ENCODE data around the gene FXYD2. TPM values are rescaled to one million over a fixed set of nuclear protein-coding genes. Genes with fewer than 3 reads are reported as not detected.

The FXYD2 gene
- total and polyA plus RNA-seq, 10 of the 15 experiments (the other 5 are each of a cell fraction or from before 2014, with no cell fraction given), result 1.2 to 4.5 (median 2.4) TPM

DNA sequence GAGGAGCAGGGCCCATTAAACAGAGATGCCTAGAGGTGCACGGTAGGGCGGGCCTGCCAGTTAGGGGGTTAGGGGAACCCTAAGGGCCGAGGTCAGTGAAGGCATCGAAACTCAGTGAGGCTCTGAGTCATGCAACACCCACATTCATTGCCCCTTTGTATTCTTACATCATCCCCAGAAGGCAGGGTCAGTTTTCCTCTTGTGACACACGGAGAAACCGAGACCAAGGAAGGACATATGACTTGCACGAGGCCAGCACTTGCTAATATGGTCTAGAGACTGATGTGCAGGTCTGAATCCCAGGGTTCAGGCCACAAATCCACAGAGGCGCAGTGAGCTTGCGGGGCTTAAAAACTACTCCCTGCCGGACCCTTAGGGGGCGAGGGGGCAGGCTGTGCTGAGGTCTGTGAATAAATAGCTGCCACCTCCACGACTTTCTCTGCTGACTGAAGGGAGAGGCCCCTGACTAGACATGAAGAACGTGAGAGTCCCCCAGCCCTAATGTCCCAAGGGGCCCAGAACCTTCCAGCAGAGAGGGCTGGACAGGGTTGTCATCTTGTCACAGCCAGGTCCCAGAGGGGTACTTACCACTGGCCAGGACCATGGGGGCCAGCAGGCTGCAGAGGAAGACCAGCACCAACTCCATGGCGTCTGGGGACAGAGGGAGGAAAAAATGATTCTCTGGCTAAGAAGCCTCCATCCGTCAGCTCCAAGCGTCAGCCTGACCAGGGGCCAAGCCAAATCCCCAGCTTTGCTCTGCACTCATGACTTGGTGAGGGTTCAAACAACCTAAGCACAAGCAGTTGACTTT is 17.8 kb upstream of the FXYD2 start (continued):
- TF ChIP-seq, protein P1, sequence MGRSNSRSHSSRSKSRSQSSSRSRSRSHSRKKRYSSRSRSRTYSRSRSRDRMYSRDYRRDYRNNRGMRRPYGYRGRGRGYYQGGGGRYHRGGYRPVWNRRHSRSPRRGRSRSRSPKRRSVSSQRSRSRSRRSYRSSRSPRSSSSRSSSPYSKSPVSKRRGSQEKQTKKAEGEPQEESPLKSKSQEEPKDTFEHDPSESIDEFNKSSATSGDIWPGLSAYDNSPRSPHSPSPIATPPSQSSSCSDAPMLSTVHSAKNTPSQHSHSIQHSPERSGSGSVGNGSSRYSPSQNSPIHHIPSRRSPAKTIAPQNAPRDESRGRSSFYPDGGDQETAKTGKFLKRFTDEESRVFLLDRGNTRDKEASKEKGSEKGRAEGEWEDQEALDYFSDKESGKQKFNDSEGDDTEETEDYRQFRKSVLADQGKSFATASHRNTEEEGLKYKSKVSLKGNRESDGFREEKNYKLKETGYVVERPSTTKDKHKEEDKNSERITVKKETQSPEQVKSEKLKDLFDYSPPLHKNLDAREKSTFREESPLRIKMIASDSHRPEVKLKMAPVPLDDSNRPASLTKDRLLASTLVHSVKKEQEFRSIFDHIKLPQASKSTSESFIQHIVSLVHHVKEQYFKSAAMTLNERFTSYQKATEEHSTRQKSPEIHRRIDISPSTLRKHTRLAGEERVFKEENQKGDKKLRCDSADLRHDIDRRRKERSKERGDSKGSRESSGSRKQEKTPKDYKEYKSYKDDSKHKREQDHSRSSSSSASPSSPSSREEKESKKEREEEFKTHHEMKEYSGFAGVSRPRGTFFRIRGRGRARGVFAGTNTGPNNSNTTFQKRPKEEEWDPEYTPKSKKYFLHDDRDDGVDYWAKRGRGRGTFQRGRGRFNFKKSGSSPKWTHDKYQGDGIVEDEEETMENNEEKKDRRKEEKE (IDR thresholded peaks at IDR 0.05), result no peak
- TF ChIP-seq, protein P2, sequence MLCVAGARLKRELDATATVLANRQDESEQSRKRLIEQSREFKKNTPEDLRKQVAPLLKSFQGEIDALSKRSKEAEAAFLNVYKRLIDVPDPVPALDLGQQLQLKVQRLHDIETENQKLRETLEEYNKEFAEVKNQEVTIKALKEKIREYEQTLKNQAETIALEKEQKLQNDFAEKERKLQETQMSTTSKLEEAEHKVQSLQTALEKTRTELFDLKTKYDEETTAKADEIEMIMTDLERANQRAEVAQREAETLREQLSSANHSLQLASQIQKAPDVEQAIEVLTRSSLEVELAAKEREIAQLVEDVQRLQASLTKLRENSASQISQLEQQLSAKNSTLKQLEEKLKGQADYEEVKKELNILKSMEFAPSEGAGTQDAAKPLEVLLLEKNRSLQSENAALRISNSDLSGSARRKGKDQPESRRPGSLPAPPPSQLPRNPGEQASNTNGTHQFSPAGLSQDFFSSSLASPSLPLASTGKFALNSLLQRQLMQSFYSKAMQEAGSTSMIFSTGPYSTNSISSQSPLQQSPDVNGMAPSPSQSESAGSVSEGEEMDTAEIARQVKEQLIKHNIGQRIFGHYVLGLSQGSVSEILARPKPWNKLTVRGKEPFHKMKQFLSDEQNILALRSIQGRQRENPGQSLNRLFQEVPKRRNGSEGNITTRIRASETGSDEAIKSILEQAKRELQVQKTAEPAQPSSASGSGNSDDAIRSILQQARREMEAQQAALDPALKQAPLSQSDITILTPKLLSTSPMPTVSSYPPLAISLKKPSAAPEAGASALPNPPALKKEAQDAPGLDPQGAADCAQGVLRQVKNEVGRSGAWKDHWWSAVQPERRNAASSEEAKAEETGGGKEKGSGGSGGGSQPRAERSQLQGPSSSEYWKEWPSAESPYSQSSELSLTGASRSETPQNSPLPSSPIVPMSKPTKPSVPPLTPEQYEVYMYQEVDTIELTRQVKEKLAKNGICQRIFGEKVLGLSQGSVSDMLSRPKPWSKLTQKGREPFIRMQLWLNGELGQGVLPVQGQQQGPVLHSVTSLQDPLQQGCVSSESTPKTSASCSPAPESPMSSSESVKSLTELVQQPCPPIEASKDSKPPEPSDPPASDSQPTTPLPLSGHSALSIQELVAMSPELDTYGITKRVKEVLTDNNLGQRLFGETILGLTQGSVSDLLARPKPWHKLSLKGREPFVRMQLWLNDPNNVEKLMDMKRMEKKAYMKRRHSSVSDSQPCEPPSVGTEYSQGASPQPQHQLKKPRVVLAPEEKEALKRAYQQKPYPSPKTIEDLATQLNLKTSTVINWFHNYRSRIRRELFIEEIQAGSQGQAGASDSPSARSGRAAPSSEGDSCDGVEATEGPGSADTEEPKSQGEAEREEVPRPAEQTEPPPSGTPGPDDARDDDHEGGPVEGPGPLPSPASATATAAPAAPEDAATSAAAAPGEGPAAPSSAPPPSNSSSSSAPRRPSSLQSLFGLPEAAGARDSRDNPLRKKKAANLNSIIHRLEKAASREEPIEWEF (IDR thresholded peaks at IDR 0.05; ENCODE audit: insufficient replicate concordance, low read depth, low read length), result no peak
- TF ChIP-seq CHD1 (IDR thresholded peaks at IDR 0.05; ENCODE audit: low read depth, low read length), result no peak
- no peak for TF ChIP-seq EZH2 (IDR thresholded peaks at IDR 0.05; ENCODE audit: borderline replicate concordance, control insufficient read depth, low read depth, low read length)
- TF ChIP-seq, protein P3, sequence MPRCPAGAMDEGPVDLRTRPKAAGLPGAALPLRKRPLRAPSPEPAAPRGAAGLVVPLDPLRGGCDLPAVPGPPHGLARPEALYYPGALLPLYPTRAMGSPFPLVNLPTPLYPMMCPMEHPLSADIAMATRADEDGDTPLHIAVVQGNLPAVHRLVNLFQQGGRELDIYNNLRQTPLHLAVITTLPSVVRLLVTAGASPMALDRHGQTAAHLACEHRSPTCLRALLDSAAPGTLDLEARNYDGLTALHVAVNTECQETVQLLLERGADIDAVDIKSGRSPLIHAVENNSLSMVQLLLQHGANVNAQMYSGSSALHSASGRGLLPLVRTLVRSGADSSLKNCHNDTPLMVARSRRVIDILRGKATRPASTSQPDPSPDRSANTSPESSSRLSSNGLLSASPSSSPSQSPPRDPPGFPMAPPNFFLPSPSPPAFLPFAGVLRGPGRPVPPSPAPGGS (IDR thresholded peaks at IDR 0.05; ENCODE audit: borderline replicate concordance, insufficient read depth, low read depth, low read length, poor library complexity, severe bottlenecking), result no peak
- TF ChIP-seq HDAC6 (IDR thresholded peaks at IDR 0.05; ENCODE audit: unreplicated experiment), result no peak
- TF ChIP-seq SREBF1 (IDR thresholded peaks at IDR 0.05; ENCODE audit: low read length), result no peak
- TF ChIP-seq KDM1A (IDR thresholded peaks at IDR 0.05; ENCODE audit: borderline replicate concordance), result no peak
- TF ChIP-seq JUNB (IDR thresholded peaks at IDR 0.05), result peak; percentile 28; the same call in 1 of the 2 replicates
- TF ChIP-seq NR2C2 (IDR thresholded peaks at IDR 0.05; ENCODE audit: borderline replicate concordance, control insufficient read depth, insufficient read length, low read depth), result no peak
- TF ChIP-seq WRNIP1 (IDR thresholded peaks at IDR 0.05; ENCODE audit: borderline replicate concordance, low read depth, low read length), result no peak
- TF ChIP-seq KLF5 (IDR thresholded peaks at IDR 0.05; ENCODE audit: partially characterized antibody), result no peak
- TF ChIP-seq POLR2AphosphoS5 (IDR thresholded peaks at IDR 0.05; ENCODE audit: low read length), result no peak
- no peak for TF ChIP-seq YY1 (IDR thresholded peaks at IDR 0.05; ENCODE audit: low read depth, low read length)
- TF ChIP-seq CBX3 (IDR thresholded peaks at IDR 0.05; ENCODE audit: borderline replicate concordance, low read depth), result no peak
- TF ChIP-seq ZNF207 (IDR thresholded peaks at IDR 0.05; ENCODE audit: borderline replicate concordance), result no peak
- TF ChIP-seq, protein P4, sequence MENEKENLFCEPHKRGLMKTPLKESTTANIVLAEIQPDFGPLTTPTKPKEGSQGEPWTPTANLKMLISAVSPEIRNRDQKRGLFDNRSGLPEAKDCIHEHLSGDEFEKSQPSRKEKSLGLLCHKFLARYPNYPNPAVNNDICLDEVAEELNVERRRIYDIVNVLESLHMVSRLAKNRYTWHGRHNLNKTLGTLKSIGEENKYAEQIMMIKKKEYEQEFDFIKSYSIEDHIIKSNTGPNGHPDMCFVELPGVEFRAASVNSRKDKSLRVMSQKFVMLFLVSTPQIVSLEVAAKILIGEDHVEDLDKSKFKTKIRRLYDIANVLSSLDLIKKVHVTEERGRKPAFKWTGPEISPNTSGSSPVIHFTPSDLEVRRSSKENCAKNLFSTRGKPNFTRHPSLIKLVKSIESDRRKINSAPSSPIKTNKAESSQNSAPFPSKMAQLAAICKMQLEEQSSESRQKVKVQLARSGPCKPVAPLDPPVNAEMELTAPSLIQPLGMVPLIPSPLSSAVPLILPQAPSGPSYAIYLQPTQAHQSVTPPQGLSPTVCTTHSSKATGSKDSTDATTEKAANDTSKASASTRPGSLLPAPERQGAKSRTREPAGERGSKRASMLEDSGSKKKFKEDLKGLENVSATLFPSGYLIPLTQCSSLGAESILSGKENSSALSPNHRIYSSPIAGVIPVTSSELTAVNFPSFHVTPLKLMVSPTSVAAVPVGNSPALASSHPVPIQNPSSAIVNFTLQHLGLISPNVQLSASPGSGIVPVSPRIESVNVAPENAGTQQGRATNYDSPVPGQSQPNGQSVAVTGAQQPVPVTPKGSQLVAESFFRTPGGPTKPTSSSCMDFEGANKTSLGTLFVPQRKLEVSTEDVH (IDR thresholded peaks at IDR 0.05; ENCODE audit: low read depth, partially characterized antibody), result no peak
